ENCODE measurements around the gene CNR2.

Gene CNR2

DNA sequence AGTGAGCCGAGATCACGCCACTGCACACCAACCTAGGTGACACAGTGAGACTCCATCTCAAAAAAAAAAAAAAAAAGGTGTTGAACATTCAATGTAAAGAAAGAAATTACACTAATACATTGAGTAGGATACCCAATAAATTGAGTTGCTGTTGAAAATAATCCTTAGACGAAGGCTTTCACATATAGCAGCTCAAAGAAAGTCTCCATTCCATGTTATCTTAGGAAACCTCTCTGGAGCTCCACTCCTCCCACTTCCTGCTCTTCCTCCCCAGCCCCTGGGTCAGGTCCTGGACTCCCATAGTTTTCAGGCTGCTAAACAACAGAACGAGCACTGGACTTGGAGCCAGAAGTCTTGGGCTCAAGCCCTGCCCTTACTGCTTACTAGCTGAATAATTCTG, 15.6 kb upstream of the CNR2 start:
- DNase-seq (ENCODE audit: low spot score), result no peak
- in situ Hi-C loops (cut with MboI; ENCODE audit: low sequenced_read_pairs, unreplicated experiment), result no loop called here
- TF ChIP-seq, protein P1, sequence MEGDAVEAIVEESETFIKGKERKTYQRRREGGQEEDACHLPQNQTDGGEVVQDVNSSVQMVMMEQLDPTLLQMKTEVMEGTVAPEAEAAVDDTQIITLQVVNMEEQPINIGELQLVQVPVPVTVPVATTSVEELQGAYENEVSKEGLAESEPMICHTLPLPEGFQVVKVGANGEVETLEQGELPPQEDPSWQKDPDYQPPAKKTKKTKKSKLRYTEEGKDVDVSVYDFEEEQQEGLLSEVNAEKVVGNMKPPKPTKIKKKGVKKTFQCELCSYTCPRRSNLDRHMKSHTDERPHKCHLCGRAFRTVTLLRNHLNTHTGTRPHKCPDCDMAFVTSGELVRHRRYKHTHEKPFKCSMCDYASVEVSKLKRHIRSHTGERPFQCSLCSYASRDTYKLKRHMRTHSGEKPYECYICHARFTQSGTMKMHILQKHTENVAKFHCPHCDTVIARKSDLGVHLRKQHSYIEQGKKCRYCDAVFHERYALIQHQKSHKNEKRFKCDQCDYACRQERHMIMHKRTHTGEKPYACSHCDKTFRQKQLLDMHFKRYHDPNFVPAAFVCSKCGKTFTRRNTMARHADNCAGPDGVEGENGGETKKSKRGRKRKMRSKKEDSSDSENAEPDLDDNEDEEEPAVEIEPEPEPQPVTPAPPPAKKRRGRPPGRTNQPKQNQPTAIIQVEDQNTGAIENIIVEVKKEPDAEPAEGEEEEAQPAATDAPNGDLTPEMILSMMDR (IDR thresholded peaks at IDR 0.05; ENCODE audit: borderline replicate concordance, control extremely low read depth, extremely low read depth, insufficient read depth, missing control alignments), result no peak

DNA sequence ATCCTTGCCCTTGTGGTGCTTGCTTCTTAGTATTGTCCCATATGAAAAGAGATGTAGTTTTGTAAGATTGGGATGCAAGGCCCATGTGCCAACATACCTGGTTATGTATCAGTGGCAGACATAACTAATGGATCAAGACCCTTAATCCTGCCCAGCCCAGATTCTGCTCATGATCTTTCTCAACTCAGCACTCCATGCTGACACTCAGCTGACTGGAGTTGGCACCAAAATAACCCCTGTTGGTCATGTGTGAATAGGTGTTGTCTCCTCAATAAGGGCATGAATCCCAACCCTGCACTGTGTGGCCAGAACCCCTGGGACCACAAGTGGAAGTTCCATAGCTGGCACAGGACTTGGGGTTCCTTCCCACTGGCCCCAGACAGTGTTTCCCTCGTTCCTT, 13.9 kb upstream of the CNR2 start:
- TF ChIP-seq, protein P1 (IDR thresholded peaks at IDR 0.05; ENCODE audit: borderline replicate concordance, control extremely low read depth, extremely low read depth, insufficient read depth, missing control alignments), result no peak
- DNase-seq (ENCODE audit: low spot score), result no peak
- in situ Hi-C loops (cut with MboI; ENCODE audit: low sequenced_read_pairs, unreplicated experiment), result no loop called here

DNA sequence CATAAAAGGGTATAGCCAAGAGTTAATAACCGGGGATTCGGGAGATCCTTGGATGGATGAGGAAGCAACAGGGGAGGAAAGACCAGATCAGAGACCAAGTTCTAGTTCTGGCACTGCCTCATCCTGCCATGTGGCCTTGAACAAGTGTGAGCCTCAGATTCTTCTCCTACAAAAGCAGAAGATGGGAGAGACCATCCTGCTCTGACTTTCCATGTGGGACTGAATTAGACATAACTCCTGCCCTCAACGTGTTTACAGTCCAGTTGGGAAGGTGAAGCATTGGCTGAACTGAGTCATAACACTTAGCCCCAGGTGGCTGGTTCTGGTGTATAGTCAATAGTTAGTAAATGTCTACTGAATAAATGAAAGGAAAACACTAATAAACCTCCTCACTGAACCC, 12.1 kb upstream of the CNR2 start:
- TF ChIP-seq, protein P1 (IDR thresholded peaks at IDR 0.05; ENCODE audit: borderline replicate concordance, control extremely low read depth, extremely low read depth, insufficient read depth, missing control alignments), result no peak
- DNase-seq (ENCODE audit: low spot score), result no peak
- in situ Hi-C loops (cut with MboI; ENCODE audit: low sequenced_read_pairs, unreplicated experiment), result no loop called here

DNA sequence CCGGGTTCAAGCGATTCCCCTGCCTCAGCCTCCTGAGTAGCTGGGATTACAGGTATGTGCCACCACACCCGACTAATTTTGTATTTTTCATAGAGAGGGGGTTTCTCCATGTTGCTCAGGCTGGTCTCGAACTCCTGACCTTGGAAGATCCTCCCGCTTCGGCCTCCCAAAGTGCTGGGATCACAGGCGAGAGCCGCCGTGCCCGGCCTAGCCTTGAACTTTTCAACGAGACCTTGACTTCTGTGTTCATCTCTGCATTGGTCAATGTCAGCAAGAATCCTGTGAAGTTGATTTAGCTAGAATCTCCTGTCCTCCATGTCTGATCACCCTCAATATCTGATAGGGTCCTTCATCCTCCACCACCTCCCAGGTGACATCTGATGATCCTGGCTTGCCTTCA, 11.4 kb upstream of the CNR2 start:
- no peak for DNase-seq (ENCODE audit: low spot score)
- TF ChIP-seq, protein P1 (IDR thresholded peaks at IDR 0.05; ENCODE audit: borderline replicate concordance, control extremely low read depth, extremely low read depth, insufficient read depth, missing control alignments), result no peak
- in situ Hi-C loops (cut with MboI; ENCODE audit: low sequenced_read_pairs, unreplicated experiment), result no loop called here

DNA sequence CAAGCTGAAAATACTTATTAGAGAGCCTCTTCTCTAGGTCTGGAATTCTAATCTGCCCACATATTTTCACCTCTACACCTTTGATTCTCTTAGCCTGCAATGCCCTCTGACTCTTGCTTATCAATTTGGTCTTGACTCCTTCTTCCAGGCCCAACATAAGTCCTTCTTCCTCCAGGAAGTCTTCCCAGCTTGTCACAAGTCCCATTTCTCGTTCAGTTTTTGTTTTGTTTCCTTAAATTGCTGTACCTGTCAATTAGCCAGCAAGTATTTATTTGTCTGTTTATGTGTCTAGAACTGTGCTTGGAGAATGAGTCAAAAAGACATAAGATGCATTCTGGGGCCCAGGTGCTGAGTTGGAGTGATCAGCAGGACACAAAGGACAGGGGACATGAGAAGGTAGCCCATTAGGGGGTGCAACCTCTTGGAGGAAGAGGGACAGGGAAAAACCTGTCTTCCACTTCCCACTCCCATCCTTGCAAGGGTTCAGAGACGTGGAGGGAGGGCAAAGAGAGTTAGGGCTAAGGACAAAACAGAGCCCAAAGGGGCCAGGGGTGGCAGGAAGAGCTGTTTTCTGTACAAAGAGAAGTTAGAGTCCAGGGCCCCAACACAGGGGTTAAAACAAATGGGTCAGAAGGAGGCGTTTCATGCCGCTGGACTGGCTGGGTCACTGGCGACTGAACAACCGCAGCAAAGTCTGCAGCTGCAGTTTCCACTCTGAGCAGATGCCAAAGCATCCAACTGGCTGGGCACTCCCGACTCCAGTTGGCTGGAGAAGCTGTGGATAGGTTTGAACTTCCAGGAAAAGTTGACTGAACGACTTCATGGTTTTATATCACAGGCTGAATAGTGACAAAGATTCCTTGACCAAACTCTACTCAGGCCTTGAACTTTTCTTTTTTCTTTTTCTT, 10.7 kb upstream of the CNR2 start:
- TF ChIP-seq, protein P1 (IDR thresholded peaks at IDR 0.05; ENCODE audit: borderline replicate concordance, control extremely low read depth, extremely low read depth, insufficient read depth, missing control alignments), result no peak

DNA sequence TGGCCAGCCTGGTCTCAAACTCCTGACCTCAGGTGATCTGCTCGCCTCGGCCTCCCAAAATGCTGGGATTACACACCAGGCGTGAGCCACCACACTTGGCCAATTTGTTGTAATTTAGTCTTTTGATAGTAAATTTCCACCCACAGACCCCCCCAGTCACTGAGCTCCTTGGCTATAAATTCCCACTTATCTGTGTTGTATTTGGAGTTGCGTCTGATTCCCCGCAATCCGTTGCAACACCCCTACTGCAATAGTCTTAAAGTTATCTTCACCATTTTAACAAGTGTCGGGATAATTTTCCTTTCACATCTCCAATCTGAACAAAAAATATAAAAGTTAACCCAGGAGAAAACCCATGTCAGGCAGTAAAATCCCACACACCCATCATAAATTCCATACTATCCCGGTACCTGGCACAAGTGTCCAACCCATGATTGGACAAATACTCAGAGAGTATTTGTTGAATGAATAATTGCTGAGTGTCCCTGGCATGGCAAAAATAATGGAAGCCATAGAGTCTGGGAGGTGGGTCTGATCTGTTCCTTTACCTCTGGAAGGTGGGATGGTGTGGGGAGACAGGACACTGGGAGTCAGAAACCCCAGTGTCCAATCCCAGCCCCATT, 9.3 kb upstream of the CNR2 start:
- in situ Hi-C loops (cut with MboI; ENCODE audit: low sequenced_read_pairs, unreplicated experiment), result no loop called here
- DNase-seq (ENCODE audit: low spot score), result no peak
- TF ChIP-seq, protein P1 (IDR thresholded peaks at IDR 0.05; ENCODE audit: borderline replicate concordance, control extremely low read depth, extremely low read depth, insufficient read depth, missing control alignments), result no peak

More for the DNA sequence above, 10.7 kb upstream of the CNR2 start:
- in situ Hi-C loops (cut with MboI; ENCODE audit: low sequenced_read_pairs, unreplicated experiment), result no loop called here
- DNase-seq (ENCODE audit: low spot score), result no peak
